DND-41 (cell line): Measurements from ENCODE around the gene IMPDH1.

Experiments
- EZH2 ChIP-seq: IDR thresholded peaks from 3 replicates; pipeline ENCODE4 v1.6.1; 2012; ENCODE audit warnings: borderline replicate concordance, low read depth, mild to moderate bottlenecking, moderate library complexity, low read length, inconsistent platforms; ENCODE audit not compliant: severe bottlenecking
- TF ChIP-seq, protein P1 (sequence below): IDR thresholded peaks from 2 replicates; pipeline ENCODE4 v1.5.1; 2012; ENCODE audit warnings: borderline replicate concordance, low read length, moderate library complexity, mild to moderate bottlenecking; ENCODE audit not compliant: poor library complexity, severe bottlenecking; ENCODE audit errors: extremely low read depth

DNA sequence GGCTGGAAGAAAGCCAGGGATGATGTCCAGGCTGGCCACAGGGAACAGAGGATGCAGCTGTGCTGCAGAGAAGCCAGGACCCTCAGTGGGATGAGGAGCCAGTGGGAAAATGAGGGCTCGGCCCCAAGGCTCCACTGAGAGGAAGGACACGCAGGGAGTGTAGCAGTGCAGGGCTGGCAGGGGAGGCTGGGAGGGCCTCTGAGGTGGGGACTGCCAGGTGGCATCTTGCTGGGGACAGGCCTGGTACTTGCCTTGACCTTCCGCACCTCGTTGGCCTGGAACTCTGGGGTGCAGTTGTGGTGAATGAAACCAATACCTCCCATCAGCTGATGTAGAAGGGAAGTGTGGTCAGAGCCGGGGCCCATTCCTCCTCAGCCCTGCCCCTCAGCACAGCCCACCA lies 9.2 kb downstream of the IMPDH1 start:
- TF ChIP-seq, protein P1, sequence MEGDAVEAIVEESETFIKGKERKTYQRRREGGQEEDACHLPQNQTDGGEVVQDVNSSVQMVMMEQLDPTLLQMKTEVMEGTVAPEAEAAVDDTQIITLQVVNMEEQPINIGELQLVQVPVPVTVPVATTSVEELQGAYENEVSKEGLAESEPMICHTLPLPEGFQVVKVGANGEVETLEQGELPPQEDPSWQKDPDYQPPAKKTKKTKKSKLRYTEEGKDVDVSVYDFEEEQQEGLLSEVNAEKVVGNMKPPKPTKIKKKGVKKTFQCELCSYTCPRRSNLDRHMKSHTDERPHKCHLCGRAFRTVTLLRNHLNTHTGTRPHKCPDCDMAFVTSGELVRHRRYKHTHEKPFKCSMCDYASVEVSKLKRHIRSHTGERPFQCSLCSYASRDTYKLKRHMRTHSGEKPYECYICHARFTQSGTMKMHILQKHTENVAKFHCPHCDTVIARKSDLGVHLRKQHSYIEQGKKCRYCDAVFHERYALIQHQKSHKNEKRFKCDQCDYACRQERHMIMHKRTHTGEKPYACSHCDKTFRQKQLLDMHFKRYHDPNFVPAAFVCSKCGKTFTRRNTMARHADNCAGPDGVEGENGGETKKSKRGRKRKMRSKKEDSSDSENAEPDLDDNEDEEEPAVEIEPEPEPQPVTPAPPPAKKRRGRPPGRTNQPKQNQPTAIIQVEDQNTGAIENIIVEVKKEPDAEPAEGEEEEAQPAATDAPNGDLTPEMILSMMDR = no peak
- TF ChIP-seq EZH2 = no peak
